Measurements from ENCODE around the gene UBE2M.
"Not testable (repeated sequence)": the region's sequence is repeated elsewhere in the genome, so short reads cannot be mapped to it uniquely, and the experiment has no call there.

Gene UBE2M

GRCh38 chr19:58543826-58544590 lies 14.4 kb downstream of the UBE2M start, which contains the start of gene TRIM28:
Gene TRIM28 (plus strand): TSS chr19:58544064. CDS start chr19:58544758, 694 bp downstream.
- TF ChIP-seq, protein P1, sequence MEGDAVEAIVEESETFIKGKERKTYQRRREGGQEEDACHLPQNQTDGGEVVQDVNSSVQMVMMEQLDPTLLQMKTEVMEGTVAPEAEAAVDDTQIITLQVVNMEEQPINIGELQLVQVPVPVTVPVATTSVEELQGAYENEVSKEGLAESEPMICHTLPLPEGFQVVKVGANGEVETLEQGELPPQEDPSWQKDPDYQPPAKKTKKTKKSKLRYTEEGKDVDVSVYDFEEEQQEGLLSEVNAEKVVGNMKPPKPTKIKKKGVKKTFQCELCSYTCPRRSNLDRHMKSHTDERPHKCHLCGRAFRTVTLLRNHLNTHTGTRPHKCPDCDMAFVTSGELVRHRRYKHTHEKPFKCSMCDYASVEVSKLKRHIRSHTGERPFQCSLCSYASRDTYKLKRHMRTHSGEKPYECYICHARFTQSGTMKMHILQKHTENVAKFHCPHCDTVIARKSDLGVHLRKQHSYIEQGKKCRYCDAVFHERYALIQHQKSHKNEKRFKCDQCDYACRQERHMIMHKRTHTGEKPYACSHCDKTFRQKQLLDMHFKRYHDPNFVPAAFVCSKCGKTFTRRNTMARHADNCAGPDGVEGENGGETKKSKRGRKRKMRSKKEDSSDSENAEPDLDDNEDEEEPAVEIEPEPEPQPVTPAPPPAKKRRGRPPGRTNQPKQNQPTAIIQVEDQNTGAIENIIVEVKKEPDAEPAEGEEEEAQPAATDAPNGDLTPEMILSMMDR (IDR thresholded peaks at IDR 0.05; ENCODE audit: low read depth, low read length, missing control alignments) = no peak
- peak within 1 kb of the TSS; percentile 98 for H3K4me3 ChIP-seq (replicated peaks; ENCODE audit: low read depth, low read length)
- peak; percentile 98 for DNase-seq (ENCODE audit: extremely low read depth, low read depth)

GRCh38 chr19:58542641-58543372 lies 15.6 kb downstream of the UBE2M start:
- not testable (repeated sequence) for H3K4me3 ChIP-seq (replicated peaks; ENCODE audit: low read depth, low read length)

DNA sequence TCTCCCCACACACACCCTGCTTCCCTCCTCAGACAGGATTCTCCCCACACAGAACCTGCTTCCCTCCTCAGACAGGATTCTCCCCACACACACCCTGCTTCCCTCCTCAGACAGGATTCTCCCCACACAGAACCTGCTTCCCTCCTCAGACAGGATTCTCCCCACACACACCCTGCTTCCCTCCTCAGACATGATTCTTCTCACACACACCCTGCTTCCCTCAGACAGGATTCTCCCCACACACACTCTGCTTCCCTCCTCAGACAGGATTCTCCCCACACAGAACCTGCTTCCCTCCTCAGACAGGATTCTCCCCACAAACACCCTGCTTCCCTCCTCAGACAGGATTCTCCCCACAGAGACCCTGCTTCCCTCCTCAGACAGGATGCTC lies 19.2 kb downstream of the UBE2M start:
- H3K4me3 ChIP-seq (replicated peaks; ENCODE audit: low read depth, low read length); DNase-seq (ENCODE audit: extremely low read depth, low read depth): not testable (repeated sequence)

More at GRCh38 chr19:58542641-58543372, 15.6 kb downstream of the UBE2M start:
- not testable (repeated sequence) for DNase-seq (ENCODE audit: extremely low read depth, low read depth)

- peak overlapping the region; percentile 25 for H3K4me3 ChIP-seq (replicated peaks; ENCODE audit: low read depth, low read length)
- TF ChIP-seq, protein P1 (IDR thresholded peaks at IDR 0.05; ENCODE audit: low read depth, low read length, missing control alignments) = no peak
- DNase-seq (ENCODE audit: extremely low read depth, low read depth) = no peak
These were observed 19.9 kb downstream of the UBE2M start for GRCh38 chr19:58538257-58539168.

- no peak for DNase-seq (ENCODE audit: extremely low read depth, low read depth)
- H3K4me3 ChIP-seq (replicated peaks; ENCODE audit: low read depth, low read length) = no peak overlapping the region
- TF ChIP-seq, protein P1 (IDR thresholded peaks at IDR 0.05; ENCODE audit: low read depth, low read length, missing control alignments) = no peak
These were observed 21.3 kb downstream of the UBE2M start for GRCh38 chr19:58536852-58537798.

DNA sequence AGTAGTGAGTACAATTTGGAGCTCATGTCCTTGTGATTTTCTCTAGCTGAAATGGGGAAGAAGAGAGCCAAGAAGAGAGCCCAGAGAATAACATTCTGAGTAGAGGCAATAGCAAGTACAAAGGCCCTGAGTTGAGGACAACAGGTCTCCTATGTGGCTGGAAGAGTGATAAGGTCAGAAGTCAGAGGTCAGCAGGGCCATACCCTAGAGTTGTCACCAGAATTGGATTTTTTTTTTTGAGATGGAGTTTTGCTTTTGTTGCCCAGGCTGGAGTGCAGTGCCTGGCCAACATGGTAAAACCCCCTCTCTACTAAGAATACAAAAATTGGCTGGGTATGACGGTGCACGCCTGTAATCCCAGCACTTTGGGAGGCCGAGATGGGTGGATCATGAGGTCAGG lies 22.6 kb downstream of the UBE2M start:
- no peak for DNase-seq (ENCODE audit: extremely low read depth, low read depth)
- TF ChIP-seq, protein P1 (IDR thresholded peaks at IDR 0.05; ENCODE audit: low read depth, low read length, missing control alignments) = no peak
- H3K4me3 ChIP-seq (replicated peaks; ENCODE audit: low read depth, low read length) = no peak overlapping the region

All from HFF-Myc (cell line).